Adrenal gland (tissue), 5 donors: Measurements from ENCODE around the gene MICALL1.

Source experiments
- POLR2A ChIP-seq, 2 donors: fragments of 450-650 bp; IDR thresholded peaks; one replicate each; pipeline ENCODE4 v1.6.1; 2017; ENCODE audit warnings: antibody characterized with exemption in 2 of 2, mild to moderate bottlenecking in 2 of 2, moderate library complexity in 1 of 2
- TF ChIP-seq, protein P1 (sequence below), 6 experiments: fragments of 450-650 bp in 4 of 6; fragments of 200-600 bp in 2 of 6; sonication (generic) in 1 of 6; IDR thresholded peaks; 1 replicate in 5 of 6; 2 replicates in 1 of 6; pipeline versions ENCODE4 v1.5.1 to v1.8.0; 2016 to 2021; ENCODE audit warnings: antibody characterized with exemption in 6 of 6, mild to moderate bottlenecking in 2 of 6, moderate library complexity in 1 of 6
- donor health status: DM: no; HTN: no; CAD: no.

DNA sequence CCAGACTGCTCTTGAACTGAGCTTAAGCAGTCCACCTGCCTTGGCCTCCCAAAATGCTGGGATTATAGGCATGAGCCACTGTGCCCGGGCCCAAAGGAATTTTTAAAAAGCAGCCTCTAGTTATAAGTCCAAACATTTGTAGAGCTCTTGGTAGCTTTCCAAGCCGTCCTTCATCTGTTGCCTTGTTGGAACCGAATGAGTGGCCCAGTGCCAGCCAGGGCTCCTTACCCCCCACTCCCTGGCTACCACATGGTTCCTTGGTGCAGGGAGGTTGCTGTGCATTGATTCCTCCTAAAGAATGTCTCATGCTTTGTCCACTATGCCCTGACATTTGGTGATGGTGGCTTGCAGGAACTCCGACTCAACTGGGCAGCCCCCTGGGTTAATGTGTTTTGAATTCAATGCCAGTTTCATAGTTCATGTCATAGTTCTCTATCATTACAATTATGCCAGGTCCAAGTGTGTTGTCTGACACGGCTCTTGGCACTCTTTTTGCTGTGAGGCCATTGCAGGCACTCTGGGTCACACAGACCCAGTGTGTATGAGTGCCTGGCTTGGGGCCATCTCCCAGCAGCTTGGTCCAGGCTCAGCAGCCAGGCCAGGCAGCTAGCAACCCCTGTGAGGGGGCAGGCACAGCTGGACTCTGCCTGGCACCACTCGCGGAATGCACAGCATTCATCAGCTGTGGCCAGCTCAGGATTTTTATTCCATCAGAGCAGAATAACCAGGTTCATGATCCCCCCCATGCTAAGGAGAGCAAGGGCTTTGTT is 13.3 kb upstream of the MICALL1 start:
- TF ChIP-seq, protein P1, sequence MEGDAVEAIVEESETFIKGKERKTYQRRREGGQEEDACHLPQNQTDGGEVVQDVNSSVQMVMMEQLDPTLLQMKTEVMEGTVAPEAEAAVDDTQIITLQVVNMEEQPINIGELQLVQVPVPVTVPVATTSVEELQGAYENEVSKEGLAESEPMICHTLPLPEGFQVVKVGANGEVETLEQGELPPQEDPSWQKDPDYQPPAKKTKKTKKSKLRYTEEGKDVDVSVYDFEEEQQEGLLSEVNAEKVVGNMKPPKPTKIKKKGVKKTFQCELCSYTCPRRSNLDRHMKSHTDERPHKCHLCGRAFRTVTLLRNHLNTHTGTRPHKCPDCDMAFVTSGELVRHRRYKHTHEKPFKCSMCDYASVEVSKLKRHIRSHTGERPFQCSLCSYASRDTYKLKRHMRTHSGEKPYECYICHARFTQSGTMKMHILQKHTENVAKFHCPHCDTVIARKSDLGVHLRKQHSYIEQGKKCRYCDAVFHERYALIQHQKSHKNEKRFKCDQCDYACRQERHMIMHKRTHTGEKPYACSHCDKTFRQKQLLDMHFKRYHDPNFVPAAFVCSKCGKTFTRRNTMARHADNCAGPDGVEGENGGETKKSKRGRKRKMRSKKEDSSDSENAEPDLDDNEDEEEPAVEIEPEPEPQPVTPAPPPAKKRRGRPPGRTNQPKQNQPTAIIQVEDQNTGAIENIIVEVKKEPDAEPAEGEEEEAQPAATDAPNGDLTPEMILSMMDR (IDR thresholded peaks at IDR 0.05) = no peak
- TF ChIP-seq POLR2A (IDR thresholded peaks at IDR 0.05) = no peak
